Trophoblast cell (in vitro differentiated cells and primary cell): ENCODE data around the gene SHMT2.

Source experiments
- DNase-seq, 2 donors: peaks; one replicate each; pipeline ENCODE4 v3.0.0-alpha.2; 2016
- H2AFZ ChIP-seq: 2 replicates; pipeline ENCODE4 v1.6.1; 2013; ENCODE audit warnings: low read length, moderate library complexity, mild to moderate bottlenecking; ENCODE audit not compliant: insufficient read depth, poor library complexity
- H2AK5ac ChIP-seq: 2 replicates; pipeline ENCODE4 v1.6.1; 2013; ENCODE audit warnings: mild to moderate bottlenecking, low read length
- H2BK120ac ChIP-seq: 2 replicates; pipeline ENCODE4 v1.6.1; 2013; ENCODE audit warnings: low read length, mild to moderate bottlenecking, moderate library complexity; ENCODE audit not compliant: insufficient read depth, poor library complexity
- H2BK12ac ChIP-seq: 2 replicates; pipeline ENCODE4 v1.6.1; 2013; ENCODE audit warnings: mild to moderate bottlenecking, low read length, moderate library complexity
- H2BK5ac ChIP-seq: 2 replicates; pipeline ENCODE4 v1.6.1; 2013; ENCODE audit warnings: low read length, low read depth, moderate library complexity, mild to moderate bottlenecking; ENCODE audit not compliant: poor library complexity
- H3K14ac ChIP-seq: 2 replicates; pipeline ENCODE4 v1.6.1; 2013; ENCODE audit warnings: mild to moderate bottlenecking, low read length
- H3K18ac ChIP-seq: 2 replicates; pipeline ENCODE4 v1.6.1; 2013; ENCODE audit warnings: mild to moderate bottlenecking, low read length
- H3K23ac ChIP-seq: 2 replicates; pipeline ENCODE4 v1.6.1; 2013; ENCODE audit warnings: low read length
- H3K27ac ChIP-seq: 2 replicates; pipeline ENCODE4 v1.5.1; 2013; ENCODE audit warnings: low read depth, mild to moderate bottlenecking, inconsistent platforms, low read length, moderate library complexity
- H3K27me3 ChIP-seq: 2 replicates; pipeline ENCODE4 v1.6.1; 2013; ENCODE audit warnings: inconsistent platforms, mild to moderate bottlenecking, low read length, moderate library complexity; ENCODE audit not compliant: insufficient read depth
- H3K36me3 ChIP-seq, 2 experiments: 1 replicate in 1 of 2; 2 replicates in 1 of 2; pipeline ENCODE4 v1.6.1; 2013; ENCODE audit warnings: low read length in 2 of 2, mild to moderate bottlenecking in 2 of 2, moderate library complexity in 1 of 2; ENCODE audit not compliant: insufficient read depth in 2 of 2, control insufficient read depth in 1 of 2
- H3K4ac ChIP-seq: 2 replicates; pipeline ENCODE4 v1.6.1; 2013; ENCODE audit warnings: low read depth, mild to moderate bottlenecking, low read length, moderate library complexity
- H3K4me1 ChIP-seq, 2 experiments: 1 replicate in 1 of 2; 2 replicates in 1 of 2; pipeline ENCODE4 v1.6.1; 2013; ENCODE audit warnings: low read length in 2 of 2, mild to moderate bottlenecking in 2 of 2, moderate library complexity in 1 of 2; ENCODE audit not compliant: insufficient read depth in 2 of 2, control insufficient read depth in 1 of 2
- H3K4me2 ChIP-seq: 2 replicates; pipeline ENCODE4 v1.6.1; 2013; ENCODE audit warnings: inconsistent platforms, mild to moderate bottlenecking, low read length, moderate library complexity
- H3K4me3 ChIP-seq: 2 replicates; pipeline ENCODE4 v1.5.1; 2013; ENCODE audit warnings: mild to moderate bottlenecking, low read depth, low read length, inconsistent platforms
- H3K79me1 ChIP-seq: one replicate; pipeline ENCODE4 v1.6.1; 2013; ENCODE audit warnings: low read length
- H3K79me2 ChIP-seq: 2 replicates; pipeline ENCODE4 v1.6.1; 2013; ENCODE audit warnings: low read length, mild to moderate bottlenecking; ENCODE audit not compliant: control insufficient read depth, insufficient read depth, poor library complexity
- H3K9ac ChIP-seq: 2 replicates; pipeline ENCODE4 v1.6.1; 2013; ENCODE audit warnings: mild to moderate bottlenecking, low read length
- H3K9me3 ChIP-seq: 2 replicates; pipeline ENCODE4 v1.6.1; 2013; ENCODE audit warnings: low read depth, mild to moderate bottlenecking, control low read depth, inconsistent platforms, low read length; ENCODE audit not compliant: insufficient read depth
- H4K12ac ChIP-seq: 2 replicates; pipeline ENCODE4 v1.6.1; 2013; ENCODE audit warnings: low read depth, mild to moderate bottlenecking, low read length, moderate library complexity
- H4K8ac ChIP-seq: 2 replicates; pipeline ENCODE4 v1.6.1; 2013; ENCODE audit warnings: low read depth, mild to moderate bottlenecking, low read length, moderate library complexity
- H4K91ac ChIP-seq: one replicate; pipeline ENCODE4 v1.6.1; 2013; ENCODE audit warnings: low read depth, mild to moderate bottlenecking, low read length, moderate library complexity
- WGBS: extraction: QIAGEN DNeasy Blood & Tissue Kit; methylation state at CpG from one replicate; pipeline ENCODE4 v1.1.7; 2013; ENCODE audit warnings: missing lambda C conversion rate; ENCODE audit not compliant: insufficient read length, insufficient coverage; ENCODE audit errors: extremely low coverage; 5-methylcytosine and 5-hydroxymethylcytosine counted together

SHMT2 gene

GRCh38 chr12:57226588-57227314, 2.8 kb upstream of the SHMT2 start:
- Histone ChIP-seq H3K23ac (no peak overlapping the region), H4K12ac (no peak overlapping the region), H2AFZ (no peak overlapping the region), H3K36me3 (peaks cover 7 to 9% of the 10 kb centered on the region in 2 experiments), H2BK5ac (no peak overlapping the region), H3K4me2 (peak overlapping the region; percentile 18), H3K14ac (no peak overlapping the region), H2BK12ac (no peak overlapping the region), H3K9ac (no peak overlapping the region), H3K18ac (no peak overlapping the region), H3K9me3 (peaks cover 15% of the 10 kb centered on the region), H2BK120ac (no peak overlapping the region), H4K8ac (no peak overlapping the region), H3K79me2 (peaks cover 12% of the 10 kb centered on the region), H4K91ac (no peak overlapping the region), H3K27me3 (peaks cover 53% of the 10 kb centered on the region), H3K4me3 (no peak overlapping the region), H3K27ac (no peak overlapping the region), H3K79me1 (peaks cover 11% of the 10 kb centered on the region), H3K4me1 (peaks cover 15 to 16% of the 10 kb centered on the region in 2 experiments), H2AK5ac (no peak overlapping the region), H3K4ac (no peak overlapping the region)
- WGBS, result no CpG with 5 or more reads among the region's 35 CpGs
- no peak for DNase-seq

DNA sequence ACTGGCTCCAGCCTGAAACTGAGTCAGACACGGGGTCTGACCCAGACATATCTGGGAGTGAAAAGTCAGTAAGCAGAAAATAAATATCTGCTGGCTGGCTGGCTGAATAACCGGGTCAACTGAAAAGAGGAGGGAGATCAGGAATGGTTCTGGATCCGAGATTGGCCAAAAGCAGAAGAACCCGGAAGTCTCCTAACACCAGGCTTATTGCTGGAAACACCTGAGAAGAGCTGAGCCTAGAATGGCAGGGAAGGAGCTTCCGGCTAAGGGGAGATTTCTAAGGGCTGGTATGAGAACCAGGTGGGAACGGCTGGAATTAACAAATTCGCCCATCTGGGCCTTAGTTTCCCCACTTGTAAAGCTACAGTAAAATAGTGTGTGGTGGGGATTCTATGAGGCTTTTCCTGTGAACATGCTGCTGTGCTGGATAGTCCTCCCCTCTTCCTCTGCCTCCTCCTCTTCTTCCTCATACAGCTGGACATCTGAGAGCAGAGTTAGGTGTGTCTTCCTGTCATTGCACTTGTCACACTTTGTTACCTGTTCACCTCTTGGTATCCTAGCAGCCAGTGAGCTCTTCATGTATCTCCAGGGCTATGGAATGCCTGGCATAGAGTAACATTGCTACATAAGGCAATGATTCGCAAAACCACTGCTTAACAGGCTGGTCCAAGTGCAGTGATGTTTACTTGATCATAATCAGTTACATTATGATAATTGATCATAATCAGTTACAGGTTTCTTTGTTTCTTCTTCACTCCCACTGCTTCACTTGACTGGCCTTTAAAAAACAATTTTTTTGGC, 2.0 kb upstream of the SHMT2 start:
- Histone ChIP-seq H4K8ac (no peak overlapping the region), H3K27ac (no peak overlapping the region), H3K23ac (no peak overlapping the region), H2BK120ac (no peak overlapping the region), H3K4me1 (peaks cover 15 to 16% of the 10 kb centered on the region in 2 experiments), H2AFZ (no peak overlapping the region), H4K91ac (no peak overlapping the region), H3K14ac (no peak overlapping the region), H3K9me3 (peaks cover 15% of the 10 kb centered on the region), H3K4me3 (no peak overlapping the region), H2BK5ac (no peak overlapping the region), H3K4me2 (peak overlapping the region; percentile 18), H3K79me2 (peaks cover 12% of the 10 kb centered on the region), H3K36me3 (peaks cover 15 to 16% of the 10 kb centered on the region in 2 experiments), H4K12ac (no peak overlapping the region), H3K18ac (no peak overlapping the region), H3K9ac (no peak overlapping the region), H3K4ac (no peak overlapping the region), H2AK5ac (no peak overlapping the region), H3K79me1 (peaks cover 11% of the 10 kb centered on the region), H2BK12ac (no peak overlapping the region), H3K27me3 (peaks cover 46% of the 10 kb centered on the region)
- no CpG with 5 or more reads among the region's 8 CpGs for WGBS
- DNase-seq, result peak in 1 of 2 donors; percentile 53

DNA sequence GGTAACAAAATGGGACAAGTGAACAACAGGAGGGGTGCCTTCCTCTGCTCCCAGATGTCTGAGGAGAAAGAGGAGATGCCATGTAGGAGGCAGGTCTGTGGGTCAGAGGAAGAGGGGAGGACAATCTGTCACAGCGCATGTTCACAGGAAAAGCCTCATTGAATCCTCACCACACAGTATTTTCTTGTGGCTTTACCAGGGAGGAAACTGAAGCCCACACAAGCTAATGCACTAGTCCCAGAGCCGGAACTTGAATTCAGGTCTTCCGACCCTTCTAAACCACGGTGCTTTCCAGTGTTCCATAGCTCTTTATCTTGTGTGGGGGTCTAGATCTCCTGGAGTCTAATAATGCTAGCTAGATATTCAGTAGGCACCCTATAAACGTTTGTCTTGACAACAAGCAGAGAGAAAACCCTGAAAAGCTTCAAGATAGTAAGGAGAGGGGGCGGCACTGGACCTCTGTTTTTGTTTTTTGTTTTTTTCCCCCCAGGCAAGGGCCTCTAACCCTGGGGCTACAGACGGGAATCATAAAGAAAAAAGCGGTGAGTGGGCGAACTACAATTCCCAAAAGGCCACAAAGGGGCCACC, 371 bp upstream of the SHMT2 start:
- no peak overlapping the region for H3K9ac ChIP-seq
- H2BK12ac ChIP-seq, result no peak overlapping the region
- no CpG with 5 or more reads among the region's 9 CpGs for WGBS
- peak overlapping the region; percentile 36 for H4K8ac ChIP-seq
- no peak overlapping the region for H3K4ac ChIP-seq
- no peak overlapping the region for H2BK5ac ChIP-seq
- peak overlapping the region; percentile 32 for H2AFZ ChIP-seq
- H2BK120ac ChIP-seq, result no peak overlapping the region
- H3K18ac ChIP-seq, result no peak overlapping the region
- peaks cover 11% of the 10 kb centered on the region for H3K79me1 ChIP-seq
- H2AK5ac ChIP-seq, result no peak overlapping the region
- H3K4me1 ChIP-seq, result peaks cover 14 to 15% of the 10 kb centered on the region in 2 experiments
- peaks cover 31 to 32% of the 10 kb centered on the region in 2 experiments for H3K36me3 ChIP-seq
- H3K4me2 ChIP-seq, result peak overlapping the region; percentile 87
- peaks cover 12% of the 10 kb centered on the region for H3K79me2 ChIP-seq
- no peak overlapping the region for H3K14ac ChIP-seq
- H3K27ac ChIP-seq, result no peak overlapping the region
- H3K4me3 ChIP-seq, result no peak overlapping the region
- peaks cover 13% of the 10 kb centered on the region for H3K9me3 ChIP-seq
- DNase-seq, result no peak
- no peak overlapping the region for H4K91ac ChIP-seq
- H3K23ac ChIP-seq, result no peak overlapping the region
- no peak overlapping the region for H4K12ac ChIP-seq
- H3K27me3 ChIP-seq, result peaks cover 32% of the 10 kb centered on the region

- Histone ChIP-seq H3K9me3 (peaks cover 9% of the 10 kb centered on the region), H4K12ac (peak overlapping the region; percentile 75), H3K14ac (peak overlapping the region; percentile 84), H3K18ac (peak overlapping the region; percentile 78), H2BK120ac (peak overlapping the region; percentile 34), H3K79me2 (peaks cover 12% of the 10 kb centered on the region), H3K4me2 (peak overlapping the region; percentile 87), H3K27ac (no peak overlapping the region), H2AK5ac (peak overlapping the region; percentile 49), H2BK12ac (no peak overlapping the region), H3K36me3 (peaks cover 36 to 38% of the 10 kb centered on the region in 2 experiments), H2BK5ac (peak overlapping the region; percentile 4), H3K79me1 (peaks cover 11% of the 10 kb centered on the region), H3K4ac (peak overlapping the region; percentile 57), H3K9ac (peak overlapping the region; percentile 85), H4K91ac (peak overlapping the region; percentile 67), H3K4me1 (peaks cover 11 to 12% of the 10 kb centered on the region in 2 experiments), H4K8ac (peak overlapping the region; percentile 91), H3K4me3 (peak overlapping the region; percentile 78), H3K27me3 (peaks cover 19% of the 10 kb centered on the region), H3K23ac (no peak overlapping the region), H2AFZ (no peak overlapping the region)
- no CpG with 5 or more reads among the region's 10 CpGs for WGBS
- no peak for DNase-seq
These were observed 1.1 kb downstream of the SHMT2 start for GRCh38 chr12:57230381-57231155.
